Vagina (tissue), 2 donors: Measurements from ENCODE around the gene DHDDS.

ENCODE experiments used
- POLR2A ChIP-seq, 2 donors: fragments of 450-650 bp; IDR thresholded peaks; one replicate each; pipeline ENCODE4 v1.6.1; 2017; ENCODE audit warnings: antibody characterized with exemption in 2 of 2, mild to moderate bottlenecking in 2 of 2, moderate library complexity in 2 of 2
- TF ChIP-seq, protein P1 (sequence below), 3 experiments: fragments of 450-650 bp in 2 of 3; fragments of 200-600 bp in 1 of 3; sonication (generic) in 1 of 3; IDR thresholded peaks; one replicate each; pipeline ENCODE4 v1.5.1; 2017 to 2019; ENCODE audit warnings: antibody characterized with exemption in 3 of 3, mild to moderate bottlenecking in 2 of 3, moderate library complexity in 2 of 3

DNA sequence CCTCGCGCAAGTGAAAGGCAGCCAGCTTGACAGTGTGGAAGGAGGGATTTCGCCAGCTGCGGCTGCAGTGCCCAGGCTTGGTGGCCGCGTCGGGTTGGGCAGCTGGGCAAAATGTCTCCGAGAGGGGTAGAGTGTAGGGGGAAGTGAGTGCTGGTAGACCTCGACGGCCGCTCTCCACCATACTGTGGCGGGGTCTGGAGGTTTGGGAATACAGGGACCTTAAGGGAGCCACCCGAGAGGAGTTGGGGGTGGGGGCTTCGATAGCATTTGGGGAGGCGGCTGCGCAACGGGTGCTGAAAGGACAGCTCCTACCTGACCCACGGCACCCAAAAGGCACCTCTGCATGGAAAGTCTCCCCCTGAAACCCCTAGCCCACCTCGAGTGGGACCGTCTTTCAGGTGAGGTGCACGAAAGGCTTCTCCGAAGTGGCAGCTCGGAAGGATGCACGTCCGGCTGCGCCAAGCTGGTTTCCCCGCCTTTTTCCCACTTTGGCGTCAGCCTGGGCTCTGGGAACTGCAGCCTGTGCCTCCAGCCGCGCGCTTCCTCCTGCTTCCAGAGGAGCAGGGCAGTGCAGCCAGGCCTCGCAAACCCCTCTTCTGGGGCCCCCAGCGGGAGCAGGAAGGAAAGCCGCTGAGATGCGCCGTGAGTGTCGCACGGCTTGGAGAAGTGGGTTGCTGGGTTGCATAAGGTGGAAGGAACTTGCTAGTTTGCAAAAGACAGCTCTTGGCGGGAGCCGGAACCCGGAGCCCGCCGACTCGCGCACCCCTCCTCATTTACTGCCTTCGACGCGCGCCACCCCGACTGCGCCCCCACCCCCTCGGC is 39.6 kb downstream of the DHDDS start:
- TF ChIP-seq POLR2A (IDR thresholded peaks at IDR 0.05), result no peak
- TF ChIP-seq, protein P1, sequence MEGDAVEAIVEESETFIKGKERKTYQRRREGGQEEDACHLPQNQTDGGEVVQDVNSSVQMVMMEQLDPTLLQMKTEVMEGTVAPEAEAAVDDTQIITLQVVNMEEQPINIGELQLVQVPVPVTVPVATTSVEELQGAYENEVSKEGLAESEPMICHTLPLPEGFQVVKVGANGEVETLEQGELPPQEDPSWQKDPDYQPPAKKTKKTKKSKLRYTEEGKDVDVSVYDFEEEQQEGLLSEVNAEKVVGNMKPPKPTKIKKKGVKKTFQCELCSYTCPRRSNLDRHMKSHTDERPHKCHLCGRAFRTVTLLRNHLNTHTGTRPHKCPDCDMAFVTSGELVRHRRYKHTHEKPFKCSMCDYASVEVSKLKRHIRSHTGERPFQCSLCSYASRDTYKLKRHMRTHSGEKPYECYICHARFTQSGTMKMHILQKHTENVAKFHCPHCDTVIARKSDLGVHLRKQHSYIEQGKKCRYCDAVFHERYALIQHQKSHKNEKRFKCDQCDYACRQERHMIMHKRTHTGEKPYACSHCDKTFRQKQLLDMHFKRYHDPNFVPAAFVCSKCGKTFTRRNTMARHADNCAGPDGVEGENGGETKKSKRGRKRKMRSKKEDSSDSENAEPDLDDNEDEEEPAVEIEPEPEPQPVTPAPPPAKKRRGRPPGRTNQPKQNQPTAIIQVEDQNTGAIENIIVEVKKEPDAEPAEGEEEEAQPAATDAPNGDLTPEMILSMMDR (IDR thresholded peaks at IDR 0.05), result no peak
